ENCODE data around the gene TMEM51.

GRCh38 chr1:15204931-15205330 is 51.4 kb downstream of the TMEM51 start:
- TF ChIP-seq CTCF (IDR thresholded peaks at IDR 0.05; ENCODE audit: insufficient read depth, low read length, poor library complexity, severe bottlenecking), result no peak
- TF ChIP-seq EZH2phosphoT487 (conservative IDR thresholded peaks at IDR 0.05; ENCODE audit: low read length), result no peak
